ENCODE data around the gene CRIM1.
A peak's percentile ranks its signal among the peaks of the same experiment; 100 is the strongest.

The CRIM1 gene

DNA sequence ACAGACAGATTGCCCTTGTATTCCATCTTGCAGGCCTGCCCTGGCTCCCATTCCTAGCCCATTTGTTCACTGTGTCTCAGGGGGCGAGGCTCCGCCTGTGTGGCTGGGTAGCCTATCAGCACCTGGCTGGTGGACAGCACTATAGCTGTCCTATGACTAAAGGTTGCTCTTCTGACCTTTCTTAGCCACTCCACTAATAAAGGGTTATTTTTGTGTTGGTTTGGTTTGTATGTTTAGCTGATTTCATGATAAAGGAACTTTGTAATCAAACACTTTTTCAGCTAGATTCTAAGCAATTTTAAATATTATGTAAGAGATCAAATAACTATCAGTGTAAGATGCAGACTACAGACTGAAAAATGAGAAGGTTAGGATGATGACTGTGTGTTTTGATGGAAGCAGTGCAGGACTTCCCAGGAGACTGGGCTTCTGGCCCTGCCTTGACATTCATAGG, 72.2 kb downstream of the CRIM1 start:
- DNase-seq = no peak

DNA sequence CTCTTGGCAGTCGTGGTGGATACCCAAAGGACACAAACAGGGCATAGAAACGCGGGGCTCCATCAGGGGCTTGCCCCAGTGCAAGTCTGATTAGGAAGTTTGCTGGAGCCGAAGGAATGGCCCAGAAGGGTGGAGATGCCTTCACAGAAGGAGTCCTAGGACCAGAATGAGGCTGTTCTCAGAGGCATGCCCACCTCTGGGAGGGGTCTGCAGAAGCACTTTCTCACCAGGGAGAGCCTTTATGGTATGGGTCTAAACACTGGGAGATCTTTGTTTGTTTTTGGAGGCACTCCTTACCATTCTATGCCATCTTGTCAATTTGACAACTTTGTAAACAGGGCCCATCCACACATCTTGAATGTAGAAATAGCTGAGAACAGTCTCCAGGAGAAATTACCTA, 75.0 kb downstream of the CRIM1 start:
- DNase-seq = no peak

DNA sequence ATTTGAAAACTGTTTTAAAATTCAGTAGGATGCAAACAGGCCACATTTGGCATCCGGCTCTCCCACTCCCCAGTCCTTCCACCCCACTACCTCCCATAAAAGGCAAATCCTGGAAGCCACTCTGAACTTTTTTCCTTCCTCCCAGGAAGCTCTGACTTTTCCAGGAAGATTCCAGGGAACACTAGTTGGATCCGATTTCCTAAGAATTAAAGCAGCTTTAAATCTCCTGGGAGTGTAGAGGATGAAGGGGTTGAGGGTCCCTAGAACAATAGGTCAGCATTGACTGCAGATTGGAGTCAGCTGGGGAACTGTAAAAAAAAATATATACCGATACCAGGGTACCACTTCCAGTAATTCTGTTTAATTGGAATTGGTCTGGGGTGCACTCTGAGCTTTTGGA, 76.9 kb downstream of the CRIM1 start:
- no peak for DNase-seq

DNA sequence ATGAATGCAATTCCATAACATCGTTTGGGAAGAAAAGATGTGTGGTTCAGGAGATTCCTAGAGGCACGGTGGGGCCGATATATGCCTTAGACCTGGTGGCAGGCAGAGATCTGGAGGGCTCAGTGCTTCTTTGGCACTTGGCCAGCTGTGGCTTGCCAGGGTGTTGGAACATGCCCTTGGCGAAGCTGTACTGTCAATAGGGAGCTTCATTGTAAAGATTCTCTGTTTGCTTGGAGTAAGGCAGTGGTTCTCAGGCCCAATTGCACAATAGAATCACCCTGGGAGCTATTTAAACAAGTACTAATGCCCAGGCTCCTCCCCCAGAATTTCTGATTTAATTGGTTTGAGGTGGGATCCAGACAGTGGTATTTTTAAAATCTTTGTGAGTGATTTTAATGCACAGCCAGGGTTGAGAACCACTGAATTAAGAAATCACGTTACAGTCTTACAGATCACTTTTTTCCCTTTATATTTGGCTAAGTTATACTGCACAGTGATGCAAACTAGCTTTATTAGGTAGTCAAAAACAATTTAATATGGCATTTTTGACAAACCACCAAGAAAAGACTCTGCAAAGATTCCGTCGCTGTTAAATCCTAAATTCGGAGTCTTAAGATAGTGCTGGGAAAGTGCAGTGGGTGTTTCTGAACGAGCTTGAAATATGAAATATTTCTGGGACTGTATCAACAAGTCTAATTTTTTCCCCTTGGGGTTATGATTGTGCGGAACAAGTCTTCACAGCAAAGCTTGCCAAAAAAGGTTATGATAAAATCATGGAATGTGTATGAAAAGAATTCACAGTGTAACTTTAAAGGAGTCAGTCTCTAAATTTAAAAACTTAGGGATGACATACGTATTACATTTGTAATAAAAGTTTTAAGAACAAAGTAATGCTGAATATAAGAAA, 78.0 kb downstream of the CRIM1 start:
- peak; percentile 41 for DNase-seq

DNA sequence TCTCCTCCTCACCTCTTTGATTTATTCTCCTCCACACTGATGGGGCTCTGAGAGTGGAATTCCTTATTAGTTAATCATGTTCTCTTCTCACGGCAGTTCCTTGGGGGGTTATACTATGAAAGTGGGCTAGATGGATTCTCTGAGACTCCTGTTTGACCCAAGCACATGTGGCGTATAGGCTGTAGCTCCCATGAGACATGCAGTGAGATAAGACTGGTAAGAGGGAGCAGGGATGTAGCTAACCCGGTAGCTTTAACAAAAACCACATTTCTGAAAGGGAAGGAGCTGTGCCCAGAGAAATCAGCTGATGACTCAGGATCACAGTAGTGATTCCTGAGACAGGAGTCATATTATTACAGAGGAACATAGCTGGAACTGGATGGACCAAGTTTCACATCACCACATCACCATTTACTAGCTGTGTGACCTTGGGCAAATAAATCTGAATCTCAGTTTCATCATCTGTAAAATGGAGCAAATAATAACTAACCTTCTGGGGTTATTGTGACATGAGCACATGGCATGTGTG, 82.9 kb downstream of the CRIM1 start:
- no peak for DNase-seq

DNA sequence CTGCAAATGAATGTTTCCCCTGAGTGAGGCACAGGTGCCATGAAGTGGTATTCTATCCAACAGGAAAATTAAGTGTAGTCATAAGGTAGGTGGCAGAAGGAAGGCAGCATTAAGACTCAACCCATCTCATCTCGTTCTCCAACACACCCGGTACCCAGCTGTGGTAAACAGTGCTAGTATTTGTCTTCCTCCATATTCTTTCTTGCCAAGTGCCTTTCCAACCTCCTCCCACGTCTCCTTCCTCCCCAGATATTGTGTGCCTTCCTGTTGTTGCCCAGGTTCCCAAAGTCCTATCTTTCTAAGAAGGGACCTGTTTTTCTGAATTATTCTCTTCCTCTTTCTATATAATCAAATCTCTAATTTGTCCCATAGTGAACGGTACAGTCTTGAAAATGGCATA, 83.5 kb downstream of the CRIM1 start:
- no peak for DNase-seq

DNA sequence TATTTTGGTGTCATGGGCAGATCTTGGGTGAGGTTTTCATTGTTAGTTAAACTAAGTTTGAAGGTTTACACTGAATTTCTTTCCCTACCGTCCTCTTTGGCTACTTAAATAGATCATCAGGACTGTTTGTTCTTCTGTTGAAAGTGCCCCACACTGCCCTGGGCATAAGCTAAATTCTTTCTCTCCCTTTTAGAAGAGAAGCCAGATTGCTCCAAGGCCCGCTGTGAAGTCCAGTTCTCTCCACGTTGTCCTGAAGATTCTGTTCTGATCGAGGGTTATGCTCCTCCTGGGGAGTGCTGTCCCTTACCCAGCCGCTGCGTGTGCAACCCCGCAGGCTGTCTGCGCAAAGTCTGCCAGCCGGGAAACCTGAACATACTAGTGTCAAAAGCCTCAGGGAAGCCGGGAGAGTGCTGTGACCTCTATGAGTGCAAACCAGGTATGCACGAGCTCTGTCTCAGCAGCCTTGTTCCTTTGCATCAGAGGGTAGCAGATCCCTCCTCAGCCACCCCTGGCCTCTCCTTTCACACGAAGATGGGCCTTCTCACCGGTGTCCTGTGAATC, 85.6 kb downstream of the CRIM1 start:
- no peak for DNase-seq

DNA sequence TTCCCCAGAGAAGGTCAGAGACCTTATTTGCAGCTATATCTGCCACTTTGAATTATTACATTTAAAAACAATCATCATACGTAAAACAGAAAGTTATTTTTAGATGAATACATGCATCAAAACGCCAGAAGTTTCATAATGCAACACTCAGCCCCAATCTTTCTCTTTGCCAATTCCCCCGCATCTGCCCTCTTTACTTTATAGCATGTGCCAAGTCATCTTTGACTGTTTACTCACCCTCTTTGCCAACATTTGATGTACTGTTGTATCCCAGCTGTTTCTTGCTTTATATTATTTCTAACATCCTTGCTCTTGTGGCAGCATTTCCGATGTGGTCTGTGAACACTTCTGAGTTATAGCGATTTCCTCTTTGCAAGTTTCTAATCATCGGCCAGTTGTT, 86.2 kb downstream of the CRIM1 start:
- no peak for DNase-seq

DNA sequence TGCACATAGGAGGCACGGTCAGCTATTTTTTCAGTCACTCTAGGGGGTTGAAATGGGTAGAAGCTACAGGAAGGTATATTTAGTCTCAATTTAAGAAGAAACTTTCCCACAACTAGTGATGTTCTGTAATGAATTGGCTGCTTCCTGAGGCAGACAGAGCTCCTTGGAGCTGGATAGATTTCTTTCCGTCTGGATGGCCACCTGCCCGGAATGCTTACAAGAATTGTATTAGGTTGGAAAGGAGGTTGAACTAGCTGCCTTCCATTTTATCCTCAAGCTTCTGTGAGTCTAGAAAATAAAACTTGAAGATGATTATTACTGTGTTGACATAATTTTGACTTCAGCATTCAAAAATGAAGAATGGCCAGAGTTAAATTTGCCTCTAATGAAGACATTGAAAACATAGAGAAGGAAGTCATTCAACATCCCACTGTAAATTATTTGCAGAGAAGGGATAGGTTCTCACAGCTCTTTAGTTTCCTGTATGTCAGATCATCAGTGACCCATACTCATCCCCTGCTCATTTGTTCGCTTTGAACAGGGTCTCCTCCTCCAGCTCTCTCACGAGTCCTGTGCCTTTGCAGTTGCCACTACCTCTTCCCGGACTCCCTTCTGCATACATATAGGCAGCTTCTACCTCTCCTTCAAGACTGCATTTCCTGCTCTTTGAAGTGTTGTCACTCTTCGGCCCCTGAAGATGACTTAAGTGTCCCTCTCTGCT, 88.8 kb downstream of the CRIM1 start:
- DNase-seq = no peak

DNA sequence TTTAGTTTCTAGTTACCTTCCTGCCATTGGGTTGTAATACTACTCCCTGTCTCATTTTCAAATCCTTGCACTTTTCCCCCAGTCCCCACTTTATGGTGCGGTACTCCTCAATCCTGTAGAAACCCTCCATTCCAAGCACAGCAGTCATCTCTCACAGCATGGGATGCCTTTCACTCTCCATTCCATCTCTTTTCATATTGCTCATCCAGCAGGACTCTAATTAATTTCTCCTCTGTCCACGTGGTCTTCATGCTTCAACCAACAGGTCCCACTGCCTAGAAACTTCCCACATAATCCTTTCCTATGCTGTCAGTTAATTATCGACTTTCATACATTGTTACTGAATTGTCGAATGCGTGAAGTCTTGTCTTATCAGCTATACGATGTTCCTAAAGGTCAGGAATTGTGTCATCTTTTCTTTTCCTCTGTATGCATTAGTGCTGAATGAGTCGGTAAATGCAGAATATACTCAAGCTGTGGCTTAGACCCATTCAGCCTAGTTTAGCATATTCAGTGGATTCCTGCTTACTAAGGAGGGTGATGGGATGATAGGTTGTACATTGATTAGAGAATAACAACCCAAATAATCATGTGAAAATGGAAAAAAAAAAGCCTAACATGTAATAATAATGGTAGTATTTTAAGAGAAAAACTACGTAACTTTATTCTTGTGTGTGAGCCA, 89.7 kb downstream of the CRIM1 start:
- DNase-seq = no peak

DNA sequence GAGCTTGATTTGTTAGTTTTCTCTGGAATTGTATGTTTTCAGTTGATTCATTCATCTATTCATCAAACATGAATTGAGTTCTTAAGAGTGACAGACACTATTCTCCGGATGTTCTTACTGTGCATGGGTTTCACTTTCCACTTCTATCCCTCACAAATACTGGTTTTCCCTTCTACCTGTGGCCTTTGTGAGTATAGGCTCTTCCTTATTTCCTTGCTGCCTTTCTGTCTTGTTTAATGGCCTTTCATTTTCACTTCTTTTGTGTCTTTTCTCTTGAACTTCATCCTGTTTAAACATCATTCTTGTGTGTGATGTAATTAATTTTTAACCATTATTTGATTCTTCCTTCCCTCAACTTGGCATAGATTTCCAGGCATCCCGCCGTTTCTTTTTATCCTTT, 90.7 kb downstream of the CRIM1 start:
- DNase-seq = no peak

DNA sequence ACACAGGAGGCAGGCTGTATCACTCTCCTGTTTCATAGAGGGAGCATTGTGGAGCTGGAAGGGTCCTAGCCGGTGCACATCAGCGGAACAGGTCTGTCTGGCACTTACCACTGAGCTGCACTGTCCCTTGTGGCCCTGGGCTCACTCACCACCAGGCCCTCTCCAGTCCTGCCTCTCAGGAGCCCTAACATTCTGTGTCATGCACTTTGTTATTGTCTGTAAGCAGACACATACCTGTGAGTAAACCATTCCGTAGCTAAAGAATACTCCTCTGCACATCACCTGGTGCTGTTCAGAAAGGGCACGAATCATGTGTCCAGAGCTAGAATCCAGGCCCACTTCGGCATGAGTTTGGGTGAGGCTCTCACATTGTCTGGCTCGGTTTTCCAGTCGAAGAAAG, 93.6 kb downstream of the CRIM1 start:
- no peak for DNase-seq

DNA sequence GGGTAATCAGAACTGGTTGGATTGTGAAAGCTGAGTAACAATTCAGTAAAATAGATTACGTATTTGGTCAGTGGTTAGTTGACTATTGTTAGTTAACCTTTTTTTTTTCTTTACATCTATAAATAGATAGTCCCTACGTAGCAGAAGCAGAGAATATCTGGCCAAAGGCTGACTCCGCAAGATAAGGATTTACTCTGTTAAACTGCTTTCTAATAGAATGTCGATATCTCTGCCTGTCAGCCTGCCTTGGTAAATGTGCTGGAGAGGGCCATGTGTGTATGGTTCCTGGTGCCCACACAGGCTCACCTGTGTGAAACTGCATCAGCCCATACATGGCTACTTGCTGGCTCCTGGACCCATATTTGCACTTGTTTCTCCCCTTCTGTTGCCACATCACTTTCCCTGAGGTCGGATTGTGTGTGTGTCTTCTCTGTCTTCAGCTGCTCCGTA, 94.4 kb downstream of the CRIM1 start:
- DNase-seq = no peak

DNA sequence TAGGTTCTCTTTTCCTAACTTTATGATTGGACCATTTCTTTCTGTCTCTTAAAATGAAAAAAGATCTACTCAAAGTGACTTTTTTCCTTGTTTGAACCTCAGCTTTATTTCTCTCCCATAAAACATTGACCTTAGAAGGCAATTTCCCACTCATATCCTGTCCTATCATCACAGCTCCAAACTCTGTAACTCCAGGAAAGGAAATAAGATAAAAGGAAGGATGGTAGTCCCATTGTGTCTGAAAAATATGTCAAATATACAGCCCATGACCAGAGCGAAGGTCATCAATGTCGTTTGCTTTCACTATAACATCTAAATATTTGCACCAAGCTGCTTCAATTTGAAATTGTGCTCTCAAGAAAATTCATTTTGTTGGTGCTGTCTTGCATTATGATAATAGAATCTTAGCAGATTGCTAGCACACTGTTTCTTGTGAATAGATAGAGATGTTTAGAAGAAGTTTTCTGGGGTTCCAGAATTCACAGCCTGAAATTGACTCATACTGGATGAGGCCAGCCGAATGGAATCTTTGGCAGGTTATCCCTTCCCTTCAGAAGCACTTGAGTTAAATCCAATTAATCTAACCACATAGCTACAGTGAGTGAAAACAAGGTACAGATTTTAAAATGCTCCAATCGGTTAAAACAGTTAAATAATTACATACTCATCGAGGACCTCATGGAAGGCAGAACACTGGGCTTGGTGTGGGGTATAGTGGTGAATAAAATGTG, 95.1 kb downstream of the CRIM1 start:
- DNase-seq = no peak

DNA sequence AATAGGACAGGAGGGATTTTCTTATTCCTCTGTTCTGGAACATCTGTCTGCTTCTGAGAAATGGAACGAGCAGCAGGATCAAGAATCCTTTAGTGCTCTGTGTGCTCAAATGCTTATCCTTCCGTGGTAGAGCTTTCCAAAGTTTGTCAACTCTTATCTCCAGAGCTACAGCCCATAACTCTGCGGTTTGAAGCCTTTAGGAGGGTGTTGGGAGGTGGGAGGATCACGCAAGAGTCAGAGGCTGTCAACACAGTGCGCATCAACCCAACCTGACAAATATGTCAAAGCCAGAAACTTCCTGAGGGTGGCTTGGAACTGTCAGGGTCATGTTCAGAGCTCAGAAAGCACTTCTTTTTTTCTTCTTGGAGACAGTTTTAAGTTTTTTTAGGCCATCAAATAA, 95.9 kb downstream of the CRIM1 start:
- no peak for DNase-seq

DNA sequence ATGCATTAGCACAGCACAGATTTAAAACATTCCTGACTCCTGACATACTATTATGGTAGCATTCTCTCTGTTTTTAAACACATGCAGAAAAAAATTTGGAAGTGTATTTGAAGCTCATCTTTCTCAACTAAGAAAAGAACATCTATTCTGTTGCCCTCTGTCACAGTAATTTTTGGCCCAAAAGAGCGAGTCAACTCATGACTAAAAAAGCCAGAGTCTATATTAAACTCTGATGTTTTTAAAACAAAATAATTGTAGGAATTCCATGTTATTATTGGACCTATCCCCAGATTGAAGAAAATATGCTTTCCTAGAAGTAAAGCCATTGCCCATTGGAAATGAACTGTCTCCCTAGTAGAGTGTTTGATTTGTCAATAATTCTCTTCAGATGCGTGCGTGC, 96.7 kb downstream of the CRIM1 start:
- DNase-seq = no peak

DNA sequence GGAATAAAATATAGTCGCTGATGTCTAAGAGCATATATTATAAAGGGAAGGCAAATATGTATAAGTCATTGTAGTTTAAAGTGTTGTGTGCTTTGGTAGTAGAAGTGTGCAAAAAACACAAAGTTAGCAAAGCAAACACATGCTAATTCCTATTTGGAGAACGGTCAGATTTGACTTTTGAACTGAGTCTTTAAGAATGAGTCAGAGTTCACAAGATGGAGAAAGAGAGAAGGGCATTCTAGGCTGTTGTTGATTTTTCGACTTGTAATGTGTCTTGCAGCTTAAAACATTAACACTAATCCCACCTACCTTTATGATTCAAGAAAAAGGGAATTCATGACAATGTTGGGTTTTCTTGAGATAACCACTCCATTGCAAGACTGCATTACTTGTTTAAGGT, 98.1 kb downstream of the CRIM1 start:
- DNase-seq = no peak

DNA sequence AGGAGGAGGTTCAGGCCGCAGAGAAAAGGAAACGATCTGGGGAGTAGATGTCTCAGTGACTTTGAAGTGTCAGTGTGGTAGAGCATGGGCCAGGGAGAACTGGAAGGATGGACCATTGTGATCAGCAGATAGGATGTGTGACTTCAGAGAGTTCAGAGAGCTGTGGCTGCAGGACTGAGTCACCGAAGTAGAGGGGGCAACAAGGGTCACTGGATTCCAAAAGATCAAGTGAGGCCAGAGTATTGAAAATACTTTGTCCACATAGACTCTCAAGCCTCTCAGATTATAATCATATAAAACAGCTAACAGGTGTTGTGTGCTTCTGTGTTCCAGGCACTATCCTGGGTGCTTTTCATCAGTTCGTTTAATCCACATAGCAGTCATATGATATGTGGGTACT, 99.4 kb downstream of the CRIM1 start:
- DNase-seq = no peak

DNA sequence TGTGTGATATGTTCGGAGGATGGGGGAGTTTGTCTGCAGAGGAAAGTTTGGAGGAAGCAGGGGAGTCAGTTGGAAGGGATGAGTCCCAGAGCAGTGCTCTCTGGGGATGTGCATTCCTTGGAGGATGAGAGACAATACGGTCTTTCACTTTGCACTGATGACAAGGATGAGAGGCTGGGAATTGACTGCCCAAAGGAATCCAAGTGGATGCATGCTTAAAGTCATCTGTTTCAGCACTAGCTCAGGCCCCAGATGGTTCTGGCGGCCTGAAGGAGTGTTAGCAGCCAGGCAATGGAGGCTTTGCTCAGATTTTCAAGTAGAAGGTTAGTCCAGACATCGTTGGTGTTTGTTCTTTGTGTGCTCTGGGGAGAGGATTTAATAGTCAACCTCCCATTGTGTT, 100.2 kb downstream of the CRIM1 start:
- DNase-seq = no peak

DNA sequence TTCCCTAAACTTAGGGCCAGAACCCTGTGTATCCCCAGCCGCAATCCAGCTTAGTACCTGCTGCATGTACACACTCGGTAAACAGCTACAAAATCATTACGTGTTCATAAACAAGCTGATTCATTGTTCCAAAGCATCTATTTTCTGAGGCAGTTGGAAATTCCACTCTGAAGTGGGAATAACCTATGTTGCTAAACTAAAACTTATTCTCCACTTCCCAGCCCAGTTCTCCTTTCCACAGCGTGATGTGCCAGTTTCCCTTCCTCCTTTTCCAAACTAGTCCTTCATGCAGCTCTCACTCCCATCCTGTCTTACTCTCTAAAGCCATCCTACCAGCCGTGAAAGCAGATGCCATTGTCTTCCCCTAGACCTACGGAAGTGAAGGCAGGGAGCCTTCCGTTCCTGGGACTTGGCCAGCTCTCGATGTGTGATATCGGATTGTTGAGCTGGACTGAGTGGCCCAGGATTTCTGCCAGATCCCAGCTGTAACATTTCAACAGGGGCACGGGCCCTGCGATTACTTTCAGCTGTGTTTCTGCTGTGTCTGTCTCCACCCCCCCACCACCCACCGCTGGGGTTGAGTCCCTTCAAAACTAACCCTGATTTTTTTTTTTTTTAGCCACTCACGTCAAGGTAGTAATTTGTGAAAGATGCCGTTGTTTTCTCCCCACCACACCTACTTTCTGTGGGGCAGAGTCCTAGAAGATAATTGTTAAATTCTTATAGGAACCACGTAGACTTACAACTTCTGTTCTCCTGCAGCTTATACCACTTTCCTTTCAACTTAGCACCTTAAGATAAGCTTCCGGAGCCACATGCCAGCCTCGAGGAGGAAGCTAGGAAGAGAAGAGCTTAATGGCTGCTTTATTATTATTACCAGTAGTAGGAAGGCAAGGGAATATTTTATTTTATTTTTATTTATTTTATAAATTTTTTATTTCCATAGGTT, 100.9 kb downstream of the CRIM1 start:
- no peak for DNase-seq

DNA sequence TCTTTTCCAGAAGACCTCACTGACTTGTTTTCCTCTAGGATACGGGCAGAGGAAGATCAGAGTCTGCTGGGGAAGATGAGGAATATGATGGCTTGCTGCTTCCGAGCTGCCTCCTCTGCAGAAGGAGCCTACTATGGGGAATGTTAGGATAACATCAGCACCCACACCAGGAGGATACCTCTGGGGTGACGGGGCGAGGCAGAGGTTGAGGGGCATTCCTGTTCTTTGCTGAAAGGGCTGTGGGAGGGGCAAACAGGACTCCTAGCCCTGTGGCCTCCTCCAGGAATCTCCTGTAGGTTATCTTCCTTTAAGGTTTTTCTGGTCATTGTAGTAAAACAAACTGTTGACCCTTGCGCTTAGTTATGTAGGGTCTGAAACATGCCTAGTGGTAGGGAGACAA, 102.5 kb downstream of the CRIM1 start:
- DNase-seq = no peak

Measured in NCI-H510A (cell line).